SK-N-SH treated with all-trans-retinoic acid at 6 μM for 48 hours (cell line): ENCODE data around the gene CDH4.

ENCODE experiments used
- ARNTL ChIP-seq: fragments of 450-650 bp; formaldehyde crosslinking; IDR thresholded peaks from 2 replicates; pipeline ENCODE4 v1.5.0; 2020; ENCODE audit warnings: low read depth, mild to moderate bottlenecking, moderate library complexity, borderline replicate concordance
- BACH2 ChIP-seq: fragments of 250-450 bp; sonication (Bioruptor Pico); IDR thresholded peaks from 2 replicates; pipeline ENCODE4 v1.9.0; 2021; ENCODE audit warnings: mild to moderate bottlenecking, borderline replicate concordance
- CREB5 ChIP-seq: fragments of 250-450 bp; sonication (Bioruptor Pico); IDR thresholded peaks from 2 replicates; pipeline ENCODE4 v1.5.1; 2020; ENCODE audit warnings: low read depth, mild to moderate bottlenecking, moderate library complexity
- CSDC2 ChIP-seq: fragments of 250-450 bp; sonication (Bioruptor Pico); IDR thresholded peaks from 2 replicates; pipeline ENCODE4 v1.5.0; 2020; ENCODE audit warnings: mild to moderate bottlenecking, moderate library complexity
- GLIS3 ChIP-seq: fragments of 250-450 bp; sonication (Bioruptor Pico); IDR thresholded peaks from 2 replicates; pipeline ENCODE4 v1.5.0; 2020; ENCODE audit warnings: mild to moderate bottlenecking, moderate library complexity
- OSR1 ChIP-seq: fragments of 250-450 bp; sonication (Bioruptor Pico); IDR thresholded peaks from 2 replicates; pipeline ENCODE4 v1.8.0; 2022; ENCODE audit warnings: moderate library complexity, mild to moderate bottlenecking, inconsistent platforms
- PATZ1 ChIP-seq: fragments of 250-450 bp; sonication (Bioruptor Pico); IDR thresholded peaks from 2 replicates; pipeline ENCODE4 v1.8.0; 2020; ENCODE audit warnings: mild to moderate bottlenecking, moderate library complexity, borderline replicate concordance
- POU6F1 ChIP-seq: fragments of 250-450 bp; sonication (Bioruptor Pico); IDR thresholded peaks from 2 replicates; pipeline ENCODE4 v1.8.0; 2021; ENCODE audit warnings: low read depth, mild to moderate bottlenecking, moderate library complexity, borderline replicate concordance
- SNAI2 ChIP-seq: fragments of 250-450 bp; sonication (Bioruptor Pico); IDR thresholded peaks from 2 replicates; pipeline ENCODE4 v1.5.0; 2020; ENCODE audit warnings: mild to moderate bottlenecking, moderate library complexity
- TCF4 ChIP-seq: fragments of 250-450 bp; sonication (Bioruptor Pico); IDR thresholded peaks from 2 replicates; pipeline ENCODE4 v1.8.0; 2021; ENCODE audit warnings: mild to moderate bottlenecking, moderate library complexity, borderline replicate concordance
- TOX ChIP-seq: fragments of 250-450 bp; sonication (Bioruptor Pico); IDR thresholded peaks from 2 replicates; pipeline ENCODE4 v1.8.0; 2021; ENCODE audit warnings: mild to moderate bottlenecking, moderate library complexity, borderline replicate concordance
- TSHZ2 ChIP-seq: fragments of 250-450 bp; sonication (Bioruptor Pico); IDR thresholded peaks from 2 replicates; pipeline ENCODE4 v1.5.0; 2020; ENCODE audit warnings: mild to moderate bottlenecking, moderate library complexity
- ZC3H10 ChIP-seq: fragments of 250-450 bp; sonication (Bioruptor Pico); IDR thresholded peaks from 2 replicates; pipeline ENCODE4 v1.5.1; 2021; ENCODE audit warnings: mild to moderate bottlenecking, moderate library complexity
- ZFP3 ChIP-seq: fragments of 250-450 bp; sonication (Bioruptor Pico); IDR thresholded peaks from 2 replicates; pipeline ENCODE4 v1.5.0; 2020; ENCODE audit warnings: mild to moderate bottlenecking, moderate library complexity

- TF ChIP-seq TCF4 (CRISPR knock-in tag) (no peak), OSR1 (CRISPR knock-in tag) (no peak), ZFP3 (CRISPR knock-in tag) (no peak), TSHZ2 (no peak), PATZ1 (CRISPR knock-in tag) (no peak), SNAI2 (CRISPR knock-in tag) (no peak), TOX (CRISPR knock-in tag) (no peak), ARNTL (CRISPR knock-in tag) (no peak), GLIS3 (CRISPR knock-in tag) (no peak), CSDC2 (CRISPR knock-in tag) (no peak), BACH2 (no peak), CREB5 (CRISPR knock-in tag) (no peak), ZC3H10 (CRISPR knock-in tag) (no peak), POU6F1 (CRISPR knock-in tag) (no peak)
Observed at GRCh38 chr20:61671559-61671958, 419.5 kb downstream of the CDH4 start.
